H54 (cell line): ENCODE data around the gene TEN1.

Experiments
- DNase-seq: peaks from one replicate; pipeline ENCODE4 v3.0.0; 2011; ENCODE audit warnings: low spot score, mixed read lengths; ENCODE audit not compliant: insufficient read length
- FAIRE-seq: peaks from 3 replicates; lab custom pipeline; 2011; peaks lifted over from hg19 to GRCh38; lab: Jason Lieb, UNC
- POLR2A ChIP-seq: IDR thresholded peaks from 2 replicates; pipeline ENCODE4 v1.6.1; 2011; ENCODE audit warnings: low read depth, mild to moderate bottlenecking, low read length

Gene TEN1, protein sequence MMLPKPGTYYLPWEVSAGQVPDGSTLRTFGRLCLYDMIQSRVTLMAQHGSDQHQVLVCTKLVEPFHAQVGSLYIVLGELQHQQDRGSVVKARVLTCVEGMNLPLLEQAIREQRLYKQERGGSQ

DNA sequence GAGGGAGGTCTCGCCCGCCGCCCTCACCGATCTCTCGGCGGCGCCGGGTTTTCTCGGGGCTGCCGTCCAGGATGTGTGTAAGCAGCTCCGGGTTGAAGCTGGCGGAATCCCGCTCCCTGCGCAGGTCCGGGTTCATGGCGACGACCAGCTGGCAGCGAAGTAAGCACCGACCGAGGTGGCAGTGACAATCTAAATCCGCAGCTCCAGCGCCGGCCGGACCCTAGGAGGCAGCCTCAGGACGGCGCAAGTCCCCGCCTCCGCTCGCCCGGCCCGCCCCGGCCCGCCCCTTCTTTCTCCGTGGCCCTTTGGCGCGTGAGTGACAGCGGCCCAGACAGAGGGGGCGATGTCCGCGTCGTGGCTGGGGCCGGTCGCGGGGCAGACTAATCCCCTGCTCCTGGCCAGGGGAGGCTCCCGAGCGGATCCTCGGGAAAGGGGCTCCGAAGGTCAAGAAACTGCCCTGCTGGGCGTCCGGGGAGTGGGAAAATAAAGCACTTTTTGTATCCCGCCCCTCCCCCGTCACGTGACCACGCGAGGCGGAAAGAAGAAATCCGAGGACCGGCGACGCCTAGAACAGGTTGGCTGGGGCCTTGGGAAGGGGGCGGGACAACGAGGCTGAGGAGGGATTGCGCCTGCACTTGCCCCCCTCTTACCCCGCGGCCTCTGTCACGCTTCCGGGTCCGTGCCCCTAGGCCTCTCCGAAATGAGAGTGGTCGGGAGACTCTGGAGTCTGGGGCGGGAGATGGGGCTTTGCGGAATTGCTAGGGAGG, at the start of gene TEN1, which contains the start of gene ACOX1:
Gene TEN1 (plus strand): TSS at position 303 of the 767 bp plus-strand sequence. CDS start 6,953 bp downstream, outside the sequence.
Gene ACOX1 (minus strand): TSS at position 229 of the 767 bp plus-strand sequence. CDS start 93 bp downstream, at position 136.
- DNase-seq (peak; percentile 96), FAIRE-seq (peak; percentile 20)
- TF ChIP-seq POLR2A: peak; percentile 96

- FAIRE-seq: no peak
- TF ChIP-seq POLR2A: no peak
- no peak for DNase-seq
These were observed 48.0 kb upstream of the TEN1 start for GRCh38 chr17:75931062-75931461.

DNA sequence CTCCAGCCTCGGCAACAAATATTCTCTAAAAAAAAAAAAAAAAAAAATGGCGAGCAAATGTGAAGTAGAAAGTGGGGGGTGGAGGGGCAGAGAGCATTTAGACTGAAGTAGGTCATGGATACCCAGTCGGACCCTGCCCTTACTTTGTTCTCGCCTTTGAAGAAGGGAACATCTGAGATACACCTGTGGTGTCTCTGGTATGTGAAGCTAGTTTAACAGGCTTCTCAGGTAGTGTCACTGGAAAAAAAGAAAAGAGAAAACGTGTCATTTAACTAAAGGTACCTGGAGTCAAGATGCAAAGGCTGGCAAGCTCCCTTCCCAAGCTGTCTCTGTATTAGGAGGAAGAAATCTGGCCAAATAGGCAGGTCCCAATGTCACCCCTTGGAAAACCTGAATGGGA, 46.2 kb upstream of the TEN1 start:
- FAIRE-seq: no peak
- no peak for DNase-seq
- TF ChIP-seq POLR2A: no peak

- DNase-seq: no peak
- TF ChIP-seq POLR2A: no peak
- no peak for FAIRE-seq
These were observed 45.2 kb upstream of the TEN1 start for GRCh38 chr17:75933808-75934207.

DNA sequence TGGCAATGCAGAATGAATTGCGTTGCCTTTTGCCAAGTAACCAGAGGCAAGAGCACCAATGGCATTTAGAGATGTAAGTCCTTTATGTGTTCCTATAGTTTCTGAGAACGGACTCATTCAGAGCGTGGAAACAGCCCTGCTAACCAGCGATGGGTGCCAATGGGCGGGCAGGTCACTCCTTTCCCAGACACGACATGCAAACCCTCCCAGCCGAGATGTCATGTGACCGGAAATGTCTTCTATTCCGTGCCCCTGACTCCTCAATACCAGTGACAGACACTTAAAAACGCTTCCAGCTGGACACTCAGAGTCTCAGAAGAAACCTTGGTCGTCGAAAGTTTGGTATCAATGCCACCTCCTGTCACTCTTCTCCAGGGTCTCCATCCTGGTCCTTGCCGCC, 41.4 kb upstream of the TEN1 start:
- FAIRE-seq (no peak), DNase-seq (no peak)
- TF ChIP-seq POLR2A: no peak

GRCh38 chr17:75940727-75941441, 38.2 kb upstream of the TEN1 start, which contains the start of gene FBF1:
TSS of gene FBF1 (minus strand) at chr17:75941042. CDS start at chr17:75938149, 2,893 bp downstream.
- peak; percentile 99 for TF ChIP-seq POLR2A
- DNase-seq (peak; percentile 99), FAIRE-seq (peak; percentile 6)

- no peak for FAIRE-seq
- TF ChIP-seq POLR2A: no peak
These were observed 37.6 kb upstream of the TEN1 start for GRCh38 chr17:75941442-75941819.

DNA sequence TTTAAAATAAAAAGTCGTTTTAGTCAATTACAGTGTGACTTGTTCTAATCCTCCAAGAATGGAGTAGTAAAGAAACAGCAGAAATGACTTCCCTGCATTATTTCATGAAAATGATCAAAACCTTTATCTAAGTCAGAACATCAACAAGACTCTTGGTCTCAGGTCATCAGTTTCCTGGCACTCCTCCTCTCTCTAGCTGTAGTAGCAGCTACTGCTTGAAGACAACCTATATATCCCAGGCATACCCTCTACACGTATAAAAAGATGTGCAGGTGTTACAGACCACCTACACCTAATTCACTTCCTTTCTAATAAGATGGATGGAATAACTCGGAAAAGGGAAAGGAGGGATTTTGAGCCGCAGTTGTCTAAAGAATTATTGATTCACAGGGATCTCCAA, 36.6 kb upstream of the TEN1 start:
- FAIRE-seq (no peak), DNase-seq (no peak)
- TF ChIP-seq POLR2A: no peak

More at GRCh38 chr17:75941442-75941819, 37.6 kb upstream of the TEN1 start:
- no peak for DNase-seq

GRCh38 chr17:75943491-75943890, 35.5 kb upstream of the TEN1 start:
- no peak for DNase-seq
- TF ChIP-seq POLR2A: no peak
- no peak for FAIRE-seq

GRCh38 chr17:75945211-75945610, 33.8 kb upstream of the TEN1 start:
- DNase-seq: no peak
- no peak for FAIRE-seq
- TF ChIP-seq POLR2A: no peak

- DNase-seq (no peak), FAIRE-seq (no peak)
- no peak for TF ChIP-seq POLR2A
These were observed 28.6 kb upstream of the TEN1 start for GRCh38 chr17:75950421-75950820.

- DNase-seq: no peak
- FAIRE-seq: no peak
- TF ChIP-seq POLR2A: no peak
These were observed 28.0 kb upstream of the TEN1 start for GRCh38 chr17:75950855-75951554.

GRCh38 chr17:75959051-75959838, 19.8 kb upstream of the TEN1 start:
- no peak for TF ChIP-seq POLR2A
- DNase-seq: no peak
- FAIRE-seq: no peak
